ENCODE results near the gene ARHGAP15. TPM values are rescaled to one million over a fixed set of nuclear protein-coding genes. Genes with fewer than 3 reads are reported as not detected.

Gene ARHGAP15
- total and polyA plus RNA-seq, 2 experiments from 2014 or later = 0.26 TPM; not detected in 1

DNA sequence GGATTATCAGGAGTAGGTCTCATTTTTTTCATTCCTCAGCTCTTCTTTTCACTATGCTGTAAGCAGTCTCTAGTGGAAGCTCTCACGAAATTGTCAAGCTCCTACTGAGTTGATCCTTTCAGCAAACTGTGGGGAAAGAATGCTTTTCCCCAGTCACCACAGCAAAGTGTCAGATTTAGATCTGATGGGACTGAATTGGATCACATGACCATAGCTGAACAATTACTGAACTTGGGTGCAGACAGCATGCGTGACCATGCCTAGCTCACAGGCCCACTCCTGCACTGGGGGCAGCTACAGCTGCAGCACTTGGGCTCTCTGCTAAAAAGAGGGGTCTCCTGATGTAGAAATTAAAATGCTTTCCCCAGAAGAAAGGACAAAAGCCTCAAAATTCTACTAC, 3.1 kb downstream of the ARHGAP15 start (continued):
- TF ChIP-seq, protein P1, sequence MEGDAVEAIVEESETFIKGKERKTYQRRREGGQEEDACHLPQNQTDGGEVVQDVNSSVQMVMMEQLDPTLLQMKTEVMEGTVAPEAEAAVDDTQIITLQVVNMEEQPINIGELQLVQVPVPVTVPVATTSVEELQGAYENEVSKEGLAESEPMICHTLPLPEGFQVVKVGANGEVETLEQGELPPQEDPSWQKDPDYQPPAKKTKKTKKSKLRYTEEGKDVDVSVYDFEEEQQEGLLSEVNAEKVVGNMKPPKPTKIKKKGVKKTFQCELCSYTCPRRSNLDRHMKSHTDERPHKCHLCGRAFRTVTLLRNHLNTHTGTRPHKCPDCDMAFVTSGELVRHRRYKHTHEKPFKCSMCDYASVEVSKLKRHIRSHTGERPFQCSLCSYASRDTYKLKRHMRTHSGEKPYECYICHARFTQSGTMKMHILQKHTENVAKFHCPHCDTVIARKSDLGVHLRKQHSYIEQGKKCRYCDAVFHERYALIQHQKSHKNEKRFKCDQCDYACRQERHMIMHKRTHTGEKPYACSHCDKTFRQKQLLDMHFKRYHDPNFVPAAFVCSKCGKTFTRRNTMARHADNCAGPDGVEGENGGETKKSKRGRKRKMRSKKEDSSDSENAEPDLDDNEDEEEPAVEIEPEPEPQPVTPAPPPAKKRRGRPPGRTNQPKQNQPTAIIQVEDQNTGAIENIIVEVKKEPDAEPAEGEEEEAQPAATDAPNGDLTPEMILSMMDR (conservative IDR thresholded peaks at IDR 0.05; ENCODE audit: low read depth in 2 of 2) = no peak

DNA sequence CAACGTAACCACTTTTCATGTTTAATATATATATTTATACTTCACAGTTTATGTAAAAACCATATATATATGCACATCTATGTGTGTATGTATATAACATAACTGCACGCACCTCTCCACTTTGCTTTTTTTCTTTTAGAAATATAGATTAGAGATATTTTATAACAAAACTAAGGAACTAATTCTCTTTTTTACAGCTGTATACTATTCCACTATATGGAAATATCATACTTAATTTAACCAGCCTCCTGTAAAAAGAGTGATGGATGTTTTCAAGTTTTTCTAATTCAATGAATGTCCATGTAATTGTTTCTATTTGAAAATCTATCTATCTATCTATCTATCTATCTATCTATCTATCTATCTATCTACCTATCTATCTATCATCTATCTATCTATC, 4.6 kb downstream of the ARHGAP15 start:
- no peaks in the 10 kb centered on the region for H3K27me3 Mint-ChIP-seq (ENCODE audit: insufficient read depth, low read depth, poor library complexity)
- H3K27ac ChIP-seq (ENCODE audit: low read depth) = no peak overlapping the region
- no peaks in the 10 kb centered on the region for H3F3A ChIP-seq (replicated peaks; ENCODE audit: low read depth)
- no peaks in the 10 kb centered on the region for H3K27me3 ChIP-seq (ENCODE audit: insufficient read depth)
- H3K9me2 ChIP-seq (ENCODE audit: insufficient read depth) = no peaks in the 10 kb centered on the region
- no peak for DNase-seq (ENCODE audit: low spot score)
- H3K27ac Mint-ChIP-seq = no peak overlapping the region
- H3K4me3 ChIP-seq = no peak overlapping the region
- H3K36me3 Mint-ChIP-seq (ENCODE audit: low read depth) = no peaks in the 10 kb centered on the region
- peaks cover 4% of the 10 kb centered on the region; the same call in 2 of the 3 replicates for H3K4me1 Mint-ChIP-seq
- no peaks in the 10 kb centered on the region for H3K4me1 ChIP-seq (ENCODE audit: insufficient read depth)
- H2AFZ ChIP-seq = no peak overlapping the region
- H3K79me2 ChIP-seq (replicated peaks; ENCODE audit: insufficient read depth) = no peaks in the 10 kb centered on the region
- no peak for ATAC-seq
- TF ChIP-seq, protein P2, sequence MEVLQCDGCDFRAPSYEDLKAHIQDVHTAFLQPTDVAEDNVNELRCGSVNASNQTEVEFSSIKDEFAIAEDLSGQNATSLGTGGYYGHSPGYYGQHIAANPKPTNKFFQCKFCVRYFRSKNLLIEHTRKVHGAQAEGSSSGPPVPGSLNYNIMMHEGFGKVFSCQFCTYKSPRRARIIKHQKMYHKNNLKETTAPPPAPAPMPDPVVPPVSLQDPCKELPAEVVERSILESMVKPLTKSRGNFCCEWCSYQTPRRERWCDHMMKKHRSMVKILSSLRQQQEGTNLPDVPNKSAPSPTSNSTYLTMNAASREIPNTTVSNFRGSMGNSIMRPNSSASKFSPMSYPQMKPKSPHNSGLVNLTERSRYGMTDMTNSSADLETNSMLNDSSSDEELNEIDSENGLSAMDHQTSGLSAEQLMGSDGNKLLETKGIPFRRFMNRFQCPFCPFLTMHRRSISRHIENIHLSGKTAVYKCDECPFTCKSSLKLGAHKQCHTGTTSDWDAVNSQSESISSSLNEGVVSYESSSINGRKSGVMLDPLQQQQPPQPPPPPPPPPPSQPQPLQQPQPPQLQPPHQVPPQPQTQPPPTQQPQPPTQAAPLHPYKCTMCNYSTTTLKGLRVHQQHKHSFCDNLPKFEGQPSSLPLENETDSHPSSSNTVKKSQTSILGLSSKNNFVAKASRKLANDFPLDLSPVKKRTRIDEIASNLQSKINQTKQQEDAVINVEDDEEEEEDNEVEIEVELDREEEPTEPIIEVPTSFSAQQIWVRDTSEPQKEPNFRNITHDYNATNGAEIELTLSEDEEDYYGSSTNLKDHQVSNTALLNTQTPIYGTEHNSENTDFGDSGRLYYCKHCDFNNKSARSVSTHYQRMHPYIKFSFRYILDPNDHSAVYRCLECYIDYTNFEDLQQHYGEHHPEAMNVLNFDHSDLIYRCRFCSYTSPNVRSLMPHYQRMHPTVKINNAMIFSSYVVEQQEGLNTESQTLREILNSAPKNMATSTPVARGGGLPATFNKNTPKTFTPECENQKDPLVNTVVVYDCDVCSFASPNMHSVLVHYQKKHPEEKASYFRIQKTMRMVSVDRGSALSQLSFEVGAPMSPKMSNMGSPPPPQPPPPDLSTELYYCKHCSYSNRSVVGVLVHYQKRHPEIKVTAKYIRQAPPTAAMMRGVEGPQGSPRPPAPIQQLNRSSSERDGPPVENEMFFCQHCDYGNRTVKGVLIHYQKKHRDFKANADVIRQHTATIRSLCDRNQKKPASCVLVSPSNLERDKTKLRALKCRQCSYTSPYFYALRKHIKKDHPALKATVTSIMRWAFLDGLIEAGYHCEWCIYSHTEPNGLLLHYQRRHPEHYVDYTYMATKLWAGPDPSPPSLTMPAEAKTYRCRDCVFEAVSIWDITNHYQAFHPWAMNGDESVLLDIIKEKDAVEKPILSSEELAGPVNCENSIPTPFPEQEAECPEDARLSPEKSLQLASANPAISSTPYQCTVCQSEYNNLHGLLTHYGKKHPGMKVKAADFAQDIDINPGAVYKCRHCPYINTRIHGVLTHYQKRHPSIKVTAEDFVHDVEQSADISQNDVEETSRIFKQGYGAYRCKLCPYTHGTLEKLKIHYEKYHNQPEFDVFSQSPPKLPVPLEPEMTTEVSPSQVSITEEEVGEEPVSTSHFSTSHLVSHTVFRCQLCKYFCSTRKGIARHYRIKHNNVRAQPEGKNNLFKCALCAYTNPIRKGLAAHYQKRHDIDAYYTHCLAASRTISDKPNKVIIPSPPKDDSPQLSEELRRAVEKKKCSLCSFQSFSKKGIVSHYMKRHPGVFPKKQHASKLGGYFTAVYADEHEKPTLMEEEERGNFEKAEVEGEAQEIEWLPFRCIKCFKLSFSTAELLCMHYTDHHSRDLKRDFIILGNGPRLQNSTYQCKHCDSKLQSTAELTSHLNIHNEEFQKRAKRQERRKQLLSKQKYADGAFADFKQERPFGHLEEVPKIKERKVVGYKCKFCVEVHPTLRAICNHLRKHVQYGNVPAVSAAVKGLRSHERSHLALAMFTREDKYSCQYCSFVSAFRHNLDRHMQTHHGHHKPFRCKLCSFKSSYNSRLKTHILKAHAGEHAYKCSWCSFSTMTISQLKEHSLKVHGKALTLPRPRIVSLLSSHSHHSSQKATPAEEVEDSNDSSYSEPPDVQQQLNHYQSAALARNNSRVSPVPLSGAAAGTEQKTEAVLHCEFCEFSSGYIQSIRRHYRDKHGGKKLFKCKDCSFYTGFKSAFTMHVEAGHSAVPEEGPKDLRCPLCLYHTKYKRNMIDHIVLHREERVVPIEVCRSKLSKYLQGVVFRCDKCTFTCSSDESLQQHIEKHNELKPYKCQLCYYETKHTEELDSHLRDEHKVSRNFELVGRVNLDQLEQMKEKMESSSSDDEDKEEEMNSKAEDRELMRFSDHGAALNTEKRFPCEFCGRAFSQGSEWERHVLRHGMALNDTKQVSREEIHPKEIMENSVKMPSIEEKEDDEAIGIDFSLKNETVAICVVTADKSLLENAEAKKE (CRISPR knock-in tag; IDR thresholded peaks at IDR 0.05) = no peak
- no peak for TF ChIP-seq JUNB (IDR thresholded peaks at IDR 0.05; ENCODE audit: unreplicated experiment)
- TF ChIP-seq, protein P1 (conservative IDR thresholded peaks at IDR 0.05; ENCODE audit: low read depth in 2 of 2) = no peak
- TF ChIP-seq NANOG (IDR thresholded peaks at IDR 0.05; ENCODE audit: borderline replicate concordance) = no peak
- TF ChIP-seq EZH2 (IDR thresholded peaks at IDR 0.05; ENCODE audit: low read depth, unreplicated experiment) = no peak
- TF ChIP-seq, protein P3, sequence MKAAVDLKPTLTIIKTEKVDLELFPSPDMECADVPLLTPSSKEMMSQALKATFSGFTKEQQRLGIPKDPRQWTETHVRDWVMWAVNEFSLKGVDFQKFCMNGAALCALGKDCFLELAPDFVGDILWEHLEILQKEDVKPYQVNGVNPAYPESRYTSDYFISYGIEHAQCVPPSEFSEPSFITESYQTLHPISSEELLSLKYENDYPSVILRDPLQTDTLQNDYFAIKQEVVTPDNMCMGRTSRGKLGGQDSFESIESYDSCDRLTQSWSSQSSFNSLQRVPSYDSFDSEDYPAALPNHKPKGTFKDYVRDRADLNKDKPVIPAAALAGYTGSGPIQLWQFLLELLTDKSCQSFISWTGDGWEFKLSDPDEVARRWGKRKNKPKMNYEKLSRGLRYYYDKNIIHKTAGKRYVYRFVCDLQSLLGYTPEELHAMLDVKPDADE (IDR thresholded peaks at IDR 0.05) = no peak
- no peak for TF ChIP-seq EZH2phosphoT487 (IDR thresholded peaks at IDR 0.05; ENCODE audit: unreplicated experiment)
- H3K36me3 ChIP-seq (ENCODE audit: insufficient read depth) = no peaks in the 10 kb centered on the region
- no peaks in the 10 kb centered on the region for H4K20me1 ChIP-seq (replicated peaks; ENCODE audit: insufficient read depth)
- H3K4me3 Mint-ChIP-seq = no peak overlapping the region
- no peaks in the 10 kb centered on the region for H3K9me3 Mint-ChIP-seq
- no peak overlapping the region for H3K4me2 ChIP-seq

Data from GM23338 (cell line).